Tibial nerve (tissue), 4 donors: Measurements from ENCODE around the gene CAPN12. TPM values are rescaled to one million over a fixed set of nuclear protein-coding genes. Genes with fewer than 3 reads are reported as not detected.
A peak's percentile ranks its signal among the peaks of the same experiment; 100 is the strongest.

Source experiments
- DNase-seq, 2 donors: peaks; one replicate each; pipeline ENCODE4 v3.0.0-alpha.2; 2019; ENCODE audit warnings: low spot score in 2 of 2
- H3K27ac ChIP-seq, 4 donors: fragments of 200-600 bp; sonication (generic) in 3 of 4; one replicate each; pipeline ENCODE4 v1.5.1; 2017 to 2019; ENCODE audit warnings: mild to moderate bottlenecking in 1 of 4
- H3K27me3 ChIP-seq, 2 donors: fragments of 200-600 bp; sonication (generic) in 1 of 2; one replicate each; pipeline versions ENCODE4 v1.5.1 to v1.6.0; 2017 to 2019
- H3K36me3 ChIP-seq, 3 donors: fragments of 200-600 bp; sonication (generic); one replicate each; pipeline ENCODE4 v1.5.1; 2018 to 2019
- H3K4me1 ChIP-seq, 4 donors: fragments of 200-600 bp; sonication (generic) in 3 of 4; one replicate each; pipeline ENCODE4 v1.5.1; 2017 to 2019
- H3K4me3 ChIP-seq, 4 donors: fragments of 200-600 bp; sonication (generic) in 3 of 4; one replicate each; pipeline ENCODE4 v1.5.1; 2017 to 2019; ENCODE audit warnings: mild to moderate bottlenecking in 1 of 4, moderate library complexity in 1 of 4
- H3K9me3 ChIP-seq, 4 donors: fragments of 200-600 bp; sonication (generic) in 3 of 4; one replicate each; pipeline ENCODE4 v1.5.1; 2017 to 2019
- EP300 ChIP-seq, 2 donors: sonication (generic); formaldehyde crosslinking; IDR thresholded peaks; one replicate each; pipeline ENCODE4 v1.6.1; 2017; ENCODE audit warnings: antibody characterized with exemption in 2 of 2, mild to moderate bottlenecking in 1 of 2
- POLR2A ChIP-seq, 2 donors: fragments of 450-650 bp; IDR thresholded peaks; one replicate each; pipeline ENCODE4 v1.6.1; 2017; ENCODE audit warnings: antibody characterized with exemption in 2 of 2, mild to moderate bottlenecking in 2 of 2, moderate library complexity in 2 of 2
- WGBS, 2 donors: methylation state at CpG; one replicate each; pipeline ENCODE4 v1.1.5; 2018; 5-methylcytosine and 5-hydroxymethylcytosine counted together
- total RNA-seq, 4 donors: library from RNA; depleted of rRNA; stranded (reverse); fragments of >200 nt; gene quantifications; one replicate each; pipeline ENCODE4 v1.1.0, GENCODE V29; 2016
- TF ChIP-seq, protein P1 (sequence below), 5 experiments: fragments of 200-600 bp in 3 of 5; fragments of 450-650 bp in 2 of 5; sonication (generic) in 3 of 5; IDR thresholded peaks; one replicate each; pipeline ENCODE4 v1.5.1; 2016 to 2019; ENCODE audit warnings: antibody characterized with exemption in 5 of 5, mild to moderate bottlenecking in 3 of 5, moderate library complexity in 2 of 5

The CAPN12 gene
- total RNA-seq, 4 donors from 2014 or later: 3.5 to 5.7 (median 4.8) TPM

DNA sequence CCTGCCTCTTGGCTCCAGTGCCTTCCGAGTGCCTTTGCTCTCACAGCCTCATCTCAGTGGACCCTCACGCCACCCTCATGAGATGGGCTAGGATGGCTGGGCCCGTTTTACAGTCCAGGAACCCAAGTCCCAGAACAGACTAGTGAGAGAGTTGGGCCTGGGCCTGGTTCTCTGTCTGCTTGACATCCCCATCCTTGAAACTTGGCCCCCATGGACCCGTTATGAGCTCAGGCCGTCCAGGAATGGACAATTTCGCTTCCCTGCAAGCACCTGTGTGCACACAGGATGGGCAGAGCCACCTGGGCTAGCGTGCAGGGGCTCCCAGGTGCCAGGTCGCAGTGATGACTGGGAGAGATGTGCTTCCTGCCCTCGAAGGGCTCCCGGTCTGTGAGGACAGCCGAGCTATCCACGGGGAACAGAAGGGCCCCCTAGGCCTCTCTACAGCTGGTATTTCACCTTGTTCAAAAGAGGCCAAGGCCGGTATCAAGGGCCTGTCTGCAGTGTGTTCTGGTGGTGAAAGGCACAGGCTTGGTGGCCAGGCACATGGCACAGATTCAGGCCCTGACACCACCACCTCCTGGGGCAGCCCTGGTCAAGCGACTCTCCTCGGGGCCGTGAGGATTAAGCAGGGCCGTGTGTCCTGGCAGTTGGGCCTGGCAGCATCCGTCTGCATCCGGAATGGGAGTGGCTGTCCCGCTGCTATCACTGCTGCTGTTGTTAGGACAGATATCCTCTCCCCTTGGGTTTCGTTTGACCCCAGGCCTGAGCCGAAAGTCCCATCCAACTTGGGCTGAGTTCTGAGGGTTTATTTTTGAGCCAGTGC, 38.9 kb downstream of the CAPN12 start:
- H3K27ac ChIP-seq: peak overlapping the region in 2 of 4 donors; percentile 80 to 81
- 66 to 73% methylated on average over 16 to 21 of the region's 22 CpGs for WGBS, 2 donors
- peaks cover 0 to 89% (median 52%) of the 10 kb centered on the region in 4 donors for H3K4me1 ChIP-seq
- H3K27me3 ChIP-seq: no peaks in the 10 kb centered on the region
- DNase-seq: no peak
- H3K36me3 ChIP-seq: peaks cover 5 to 98% (median 32%) of the 10 kb centered on the region in 3 donors
- H3K9me3 ChIP-seq: no peaks in the 10 kb centered on the region
- no peak overlapping the region for H3K4me3 ChIP-seq
- TF ChIP-seq POLR2A (IDR thresholded peaks at IDR 0.05) (no peak), EP300 (IDR thresholded peaks at IDR 0.05) (no peak)
- TF ChIP-seq, protein P1, sequence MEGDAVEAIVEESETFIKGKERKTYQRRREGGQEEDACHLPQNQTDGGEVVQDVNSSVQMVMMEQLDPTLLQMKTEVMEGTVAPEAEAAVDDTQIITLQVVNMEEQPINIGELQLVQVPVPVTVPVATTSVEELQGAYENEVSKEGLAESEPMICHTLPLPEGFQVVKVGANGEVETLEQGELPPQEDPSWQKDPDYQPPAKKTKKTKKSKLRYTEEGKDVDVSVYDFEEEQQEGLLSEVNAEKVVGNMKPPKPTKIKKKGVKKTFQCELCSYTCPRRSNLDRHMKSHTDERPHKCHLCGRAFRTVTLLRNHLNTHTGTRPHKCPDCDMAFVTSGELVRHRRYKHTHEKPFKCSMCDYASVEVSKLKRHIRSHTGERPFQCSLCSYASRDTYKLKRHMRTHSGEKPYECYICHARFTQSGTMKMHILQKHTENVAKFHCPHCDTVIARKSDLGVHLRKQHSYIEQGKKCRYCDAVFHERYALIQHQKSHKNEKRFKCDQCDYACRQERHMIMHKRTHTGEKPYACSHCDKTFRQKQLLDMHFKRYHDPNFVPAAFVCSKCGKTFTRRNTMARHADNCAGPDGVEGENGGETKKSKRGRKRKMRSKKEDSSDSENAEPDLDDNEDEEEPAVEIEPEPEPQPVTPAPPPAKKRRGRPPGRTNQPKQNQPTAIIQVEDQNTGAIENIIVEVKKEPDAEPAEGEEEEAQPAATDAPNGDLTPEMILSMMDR (IDR thresholded peaks at IDR 0.05): no peak

DNA sequence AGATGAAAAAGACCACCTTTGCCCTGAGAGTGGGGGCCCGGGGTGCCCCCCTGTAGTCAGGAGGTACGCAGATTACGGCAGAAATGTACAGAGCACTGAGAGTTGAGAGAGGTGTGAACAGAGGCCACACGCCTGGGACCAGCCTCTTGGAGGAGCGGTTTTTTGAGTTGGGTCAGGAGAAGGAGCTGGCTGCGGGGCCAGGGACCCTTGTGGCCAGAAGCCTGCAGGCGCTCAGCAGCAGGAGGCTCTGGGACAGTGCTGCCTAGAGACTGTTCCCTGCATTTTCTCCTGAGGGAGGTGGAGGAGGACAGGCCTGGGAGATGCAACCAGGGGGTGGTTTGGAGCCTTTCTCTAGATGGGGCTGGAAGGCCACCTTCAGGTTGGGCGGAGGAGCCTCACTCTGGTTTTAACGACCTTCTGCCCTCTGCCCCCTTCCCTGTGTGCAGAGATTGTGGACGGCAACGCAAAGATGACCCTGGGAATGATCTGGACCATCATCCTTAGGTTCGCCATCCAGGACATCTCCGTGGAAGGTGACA, 39.7 kb downstream of the CAPN12 start:
- no peaks in the 10 kb centered on the region for H3K9me3 ChIP-seq
- H3K4me1 ChIP-seq: peaks cover 0 to 89% (median 53%) of the 10 kb centered on the region in 4 donors
- TF ChIP-seq EP300 (IDR thresholded peaks at IDR 0.05): no peak
- TF ChIP-seq, protein P1 (IDR thresholded peaks at IDR 0.05): no peak
- TF ChIP-seq POLR2A (IDR thresholded peaks at IDR 0.05): no peak
- peaks cover 5 to 94% (median 33%) of the 10 kb centered on the region in 3 donors for H3K36me3 ChIP-seq
- H3K27me3 ChIP-seq: no peaks in the 10 kb centered on the region
- no peak for DNase-seq
- H3K27ac ChIP-seq: peak overlapping the region in 2 of 4 donors; percentile 80 to 81
- 85 to 88% methylated on average over 13 of the region's 13 CpGs for WGBS, 2 donors
- H3K4me3 ChIP-seq: no peak overlapping the region

DNA sequence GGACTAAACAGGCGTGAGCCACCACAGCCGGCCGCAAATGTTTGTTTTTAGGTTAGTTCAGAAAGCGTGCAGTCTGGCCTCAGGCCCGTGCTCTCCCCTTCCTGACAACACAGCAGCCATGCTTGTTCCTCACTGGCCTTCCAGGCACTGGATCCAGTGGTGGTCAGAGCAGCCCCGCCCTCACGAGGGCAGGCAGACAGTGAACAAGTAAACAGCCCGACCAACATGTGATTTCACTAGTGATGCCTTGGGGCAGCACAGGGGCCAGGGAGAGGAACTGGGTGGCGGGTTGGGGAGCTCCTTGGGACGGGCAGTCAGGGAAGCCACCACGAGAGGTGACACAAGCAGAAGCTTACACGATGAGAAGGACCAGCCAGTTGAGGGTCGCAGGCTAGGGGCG, 40.8 kb downstream of the CAPN12 start:
- Histone ChIP-seq H3K4me1 (peaks cover 0 to 89% (median 60%) of the 10 kb centered on the region in 4 donors), H3K9me3 (no peaks in the 10 kb centered on the region), H3K27me3 (no peaks in the 10 kb centered on the region), H3K36me3 (peaks cover 0 to 83% (median 29%) of the 10 kb centered on the region in 3 donors), H3K27ac (peak overlapping the region in 1 of 4 donors; percentile 81), H3K4me3 (no peak overlapping the region)
- WGBS, 2 donors: 83 to 87% methylated on average over 14 of the region's 14 CpGs
- no peak for DNase-seq
- TF ChIP-seq POLR2A (IDR thresholded peaks at IDR 0.05) (no peak), EP300 (IDR thresholded peaks at IDR 0.05) (no peak)
- TF ChIP-seq, protein P1 (IDR thresholded peaks at IDR 0.05): no peak

DNA sequence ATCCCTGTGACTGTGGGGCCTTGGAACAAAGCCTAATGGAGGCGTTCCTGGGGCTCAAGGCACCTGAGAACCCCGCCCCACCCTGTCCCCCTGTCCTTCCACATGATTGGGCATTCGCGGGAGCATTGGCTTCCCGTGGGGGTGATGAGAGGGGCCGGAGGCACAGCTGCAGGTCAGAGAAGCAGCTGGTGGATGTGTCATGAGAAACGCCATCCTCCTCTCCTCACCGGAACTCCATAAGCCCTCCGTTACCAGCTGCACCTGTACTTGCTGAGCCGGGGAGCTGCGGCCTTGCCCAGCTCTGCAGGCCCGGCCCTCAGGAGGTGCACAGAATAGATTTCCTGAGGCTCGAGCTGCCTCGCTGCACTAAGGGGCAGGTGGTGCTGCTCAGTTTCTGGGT, 42.0 kb downstream of the CAPN12 start:
- H3K36me3 ChIP-seq: peaks cover 0 to 71% (median 29%) of the 10 kb centered on the region in 3 donors
- peak overlapping the region in 3 of 4 donors; percentile 71 to 92 (median 86) for H3K27ac ChIP-seq
- H3K4me3 ChIP-seq: no peak overlapping the region

More for the DNA sequence above, 42.0 kb downstream of the CAPN12 start:
- 65 to 69% methylated on average over 10 to 14 of the region's 14 CpGs for WGBS, 2 donors
- no peak for DNase-seq
- H3K9me3 ChIP-seq: no peaks in the 10 kb centered on the region
- no peaks in the 10 kb centered on the region for H3K27me3 ChIP-seq
- TF ChIP-seq POLR2A (IDR thresholded peaks at IDR 0.05): no peak
- TF ChIP-seq, protein P1 (IDR thresholded peaks at IDR 0.05): no peak
- TF ChIP-seq EP300 (IDR thresholded peaks at IDR 0.05): no peak
- peaks cover 0 to 89% (median 66%) of the 10 kb centered on the region in 4 donors for H3K4me1 ChIP-seq
